ENCODE measurements around the gene SNAI1.
"Not testable (repeated sequence)": the region's sequence is repeated elsewhere in the genome, so short reads cannot be mapped to it uniquely, and the experiment has no call there.

Gene SNAI1

GRCh38 chr20:49987868-49988690 lies 5.3 kb downstream of the SNAI1 start:
- no peak overlapping the region for H3K4me3 ChIP-seq (ENCODE audit: low read length)
- TF ChIP-seq CTCF (conservative IDR thresholded peaks at IDR 0.05; ENCODE audit: low read length): no peak
- no peak for DNase-seq (ENCODE audit: low read depth)

GRCh38 chr20:49989234-49990065 lies 6.7 kb downstream of the SNAI1 start:
- H3K4me3 ChIP-seq (ENCODE audit: low read length): peak overlapping the region; percentile 28
- DNase-seq (ENCODE audit: low read depth): peak; percentile 93
- TF ChIP-seq CTCF (conservative IDR thresholded peaks at IDR 0.05; ENCODE audit: low read length): no peak

- DNase-seq (ENCODE audit: low read depth): peak; percentile 41
- 0 out of 2 replicates have a peak, but pooled peaks have one; percentile 3 for TF ChIP-seq CTCF (conservative IDR thresholded peaks at IDR 0.05; ENCODE audit: low read length)
- no peak overlapping the region for H3K4me3 ChIP-seq (ENCODE audit: low read length)
These were observed 7.5 kb downstream of the SNAI1 start for GRCh38 chr20:49990271-49990720.

- peak; percentile 46 for DNase-seq (ENCODE audit: low read depth)
- TF ChIP-seq CTCF (conservative IDR thresholded peaks at IDR 0.05; ENCODE audit: low read length): no peak
- no peak overlapping the region for H3K4me3 ChIP-seq (ENCODE audit: low read length)
These were observed 10.5 kb downstream of the SNAI1 start for GRCh38 chr20:49993301-49993751.

GRCh38 chr20:49995586-49995985 lies 12.8 kb downstream of the SNAI1 start:
- H3K4me3 ChIP-seq (ENCODE audit: low read length): no peak overlapping the region
- DNase-seq (ENCODE audit: low read depth): no peak
- TF ChIP-seq CTCF (conservative IDR thresholded peaks at IDR 0.05; ENCODE audit: low read length): no peak

- DNase-seq (ENCODE audit: low read depth); H3K4me3 ChIP-seq (ENCODE audit: low read length): not testable (repeated sequence)
These were observed 15.9 kb downstream of the SNAI1 start for GRCh38 chr20:49998478-49999188.

GRCh38 chr20:49999329-49999728 lies 16.5 kb downstream of the SNAI1 start:
- DNase-seq (ENCODE audit: low read depth): no peak
- H3K4me3 ChIP-seq (ENCODE audit: low read length): no peak overlapping the region
- TF ChIP-seq CTCF (conservative IDR thresholded peaks at IDR 0.05; ENCODE audit: low read length): no peak

- DNase-seq (ENCODE audit: low read depth); H3K4me3 ChIP-seq (ENCODE audit: low read length): not testable (repeated sequence)
These were observed 17.9 kb downstream of the SNAI1 start for GRCh38 chr20:50000548-50001222.
